ENCODE results near the gene PRR7.

PRR7 gene

DNA sequence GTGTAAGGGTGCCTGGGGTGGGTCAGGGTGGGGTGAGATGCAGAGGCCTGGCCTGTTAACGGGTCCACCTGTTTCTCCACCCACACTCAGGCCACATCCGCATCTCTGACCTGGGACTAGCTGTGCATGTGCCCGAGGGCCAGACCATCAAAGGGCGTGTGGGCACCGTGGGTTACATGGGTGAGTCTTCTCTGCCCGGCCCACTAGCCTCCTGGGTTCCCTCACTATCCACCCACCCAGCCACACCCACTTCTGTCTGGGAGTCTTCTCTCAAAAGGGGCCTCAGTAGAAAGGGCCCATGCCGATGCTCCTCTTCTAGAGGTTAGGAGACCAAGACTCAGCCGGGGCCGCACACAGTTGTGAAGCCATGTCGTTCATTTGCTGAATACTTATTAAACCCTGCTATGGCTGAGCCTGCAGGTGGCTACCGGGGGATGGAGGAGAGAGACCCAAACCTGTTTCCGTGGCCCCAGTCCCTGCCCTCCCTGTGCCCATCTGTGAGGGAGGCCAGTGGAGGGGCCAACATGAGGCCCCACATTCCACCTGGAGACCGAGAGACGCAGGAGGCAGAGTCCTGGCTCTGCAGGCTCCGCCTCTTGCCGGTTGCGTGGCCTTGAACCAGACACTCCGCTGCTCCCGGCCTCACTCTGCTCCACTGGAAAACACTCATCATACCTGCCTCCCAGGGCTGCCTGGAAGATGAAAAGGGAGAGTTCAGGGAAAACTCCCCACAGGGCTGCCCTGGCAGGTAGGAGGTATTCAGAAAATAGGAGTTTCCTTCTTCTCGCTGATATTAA, 11.5 kb upstream of the PRR7 start:
- DNase-seq (ENCODE audit: extremely low read depth in 1 of 2, low read depth in 1 of 2) = no peak

DNA sequence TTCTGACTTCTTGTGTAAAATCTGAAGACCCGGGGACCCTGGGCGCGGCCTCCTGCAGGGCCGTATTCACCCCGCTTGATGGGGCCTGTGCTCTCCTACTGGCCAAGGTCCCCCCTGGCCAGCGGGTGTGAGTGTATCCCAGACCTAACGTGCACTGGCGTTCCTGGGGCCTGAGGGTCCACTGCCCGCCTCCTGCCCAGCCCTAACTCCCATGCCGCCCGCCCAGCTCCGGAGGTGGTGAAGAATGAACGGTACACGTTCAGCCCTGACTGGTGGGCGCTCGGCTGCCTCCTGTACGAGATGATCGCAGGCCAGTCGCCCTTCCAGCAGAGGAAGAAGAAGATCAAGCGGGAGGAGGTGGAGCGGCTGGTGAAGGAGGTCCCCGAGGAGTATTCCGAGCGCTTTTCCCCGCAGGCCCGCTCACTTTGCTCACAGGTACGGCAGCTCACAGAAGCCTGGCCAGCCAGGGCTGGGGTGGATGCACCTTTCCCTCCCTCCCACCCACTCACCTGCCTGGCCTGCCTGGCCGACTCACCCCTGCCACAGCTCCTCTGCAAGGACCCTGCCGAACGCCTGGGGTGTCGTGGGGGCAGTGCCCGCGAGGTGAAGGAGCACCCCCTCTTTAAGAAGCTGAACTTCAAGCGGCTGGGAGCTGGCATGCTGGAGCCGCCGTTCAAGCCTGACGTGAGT, 10.6 kb upstream of the PRR7 start:
- DNase-seq (ENCODE audit: extremely low read depth in 1 of 2, low read depth in 1 of 2) = no peak

DNA sequence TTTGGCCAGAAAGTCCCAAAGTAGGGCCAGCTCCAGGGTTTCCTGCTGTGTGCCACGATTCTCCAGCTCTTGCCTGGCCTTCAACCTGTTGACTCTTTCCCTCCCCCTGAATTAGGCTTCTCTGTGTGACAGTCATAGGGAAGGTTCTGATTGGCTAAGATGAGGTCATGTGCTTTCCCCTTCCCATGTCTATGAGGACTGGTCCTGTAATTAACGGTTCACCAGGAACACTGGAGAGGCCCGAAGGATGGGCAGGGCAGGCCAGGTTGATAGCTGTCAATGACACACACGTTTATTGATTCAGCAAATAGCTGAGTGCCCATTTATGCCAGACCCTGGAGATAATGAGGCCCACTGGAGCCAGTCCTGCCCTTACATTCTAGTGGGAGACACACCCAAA, 9.0 kb upstream of the PRR7 start:
- no peak for DNase-seq (ENCODE audit: extremely low read depth in 1 of 2, low read depth in 1 of 2)

DNA sequence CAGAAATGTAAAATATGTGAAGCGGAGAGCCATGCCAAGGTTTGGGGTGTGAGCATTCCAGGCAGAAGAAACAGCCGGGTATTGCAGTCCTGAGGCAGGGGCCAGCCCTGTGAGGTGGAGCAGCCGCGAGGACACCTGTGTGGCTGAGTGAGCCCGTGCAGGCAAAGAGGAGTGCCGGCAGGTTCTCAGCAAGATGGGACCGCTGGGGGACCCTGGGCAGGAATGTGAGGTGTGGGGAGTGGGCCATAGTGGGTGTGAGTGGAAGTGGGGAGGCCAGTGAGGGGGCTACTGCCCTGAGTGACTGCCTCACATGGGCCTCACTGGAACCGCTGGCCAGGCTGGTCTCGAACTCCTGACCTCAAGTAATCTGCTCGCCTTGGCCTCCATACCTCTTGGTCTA, 8.1 kb upstream of the PRR7 start:
- no peak for DNase-seq (ENCODE audit: extremely low read depth in 1 of 2, low read depth in 1 of 2)

- no peak for DNase-seq (ENCODE audit: extremely low read depth in 1 of 2, low read depth in 1 of 2)
Observed at GRCh38 chr5:177439518-177440053, 7.0 kb upstream of the PRR7 start.

DNA sequence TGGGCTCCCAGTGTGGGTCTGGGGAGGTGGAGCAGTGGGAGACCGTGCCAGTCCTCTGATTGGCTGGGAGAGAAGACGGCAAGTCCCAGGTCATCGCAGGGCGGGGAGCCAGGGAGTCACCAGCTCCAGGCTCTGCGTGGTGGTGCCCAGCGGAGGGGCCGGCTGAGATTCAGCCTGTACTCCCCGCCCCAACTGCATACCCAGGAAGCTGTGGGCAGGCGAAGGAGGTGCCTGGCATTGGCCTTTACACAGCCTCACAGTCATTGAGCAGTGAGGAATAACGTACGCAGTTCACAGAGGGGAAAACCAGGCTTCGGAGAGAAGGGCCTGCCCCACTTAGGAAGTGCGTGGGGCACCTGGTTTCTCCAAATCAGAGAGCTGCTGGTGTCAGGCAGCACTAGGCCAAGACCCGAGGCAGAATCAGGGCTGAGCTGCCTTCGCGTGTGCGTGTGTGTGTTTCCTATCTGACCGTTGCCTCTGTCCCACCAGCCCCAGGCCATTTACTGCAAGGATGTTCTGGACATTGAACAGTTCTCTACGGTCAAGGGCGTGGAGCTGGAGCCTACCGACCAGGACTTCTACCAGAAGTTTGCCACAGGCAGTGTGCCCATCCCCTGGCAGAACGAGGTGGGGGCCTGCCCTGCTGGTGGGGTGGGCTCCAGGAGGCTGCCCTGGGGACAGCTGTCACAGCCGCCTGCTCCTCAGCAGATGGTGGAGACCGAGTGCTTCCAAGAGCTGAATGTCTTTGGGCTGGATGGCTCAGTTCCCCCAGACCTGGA, 6.2 kb upstream of the PRR7 start:
- DNase-seq (ENCODE audit: extremely low read depth in 1 of 2, low read depth in 1 of 2) = no peak

- DNase-seq (ENCODE audit: extremely low read depth in 1 of 2, low read depth in 1 of 2) = no peak
Observed at GRCh38 chr5:177440990-177441780, 5.4 kb upstream of the PRR7 start.

DNA sequence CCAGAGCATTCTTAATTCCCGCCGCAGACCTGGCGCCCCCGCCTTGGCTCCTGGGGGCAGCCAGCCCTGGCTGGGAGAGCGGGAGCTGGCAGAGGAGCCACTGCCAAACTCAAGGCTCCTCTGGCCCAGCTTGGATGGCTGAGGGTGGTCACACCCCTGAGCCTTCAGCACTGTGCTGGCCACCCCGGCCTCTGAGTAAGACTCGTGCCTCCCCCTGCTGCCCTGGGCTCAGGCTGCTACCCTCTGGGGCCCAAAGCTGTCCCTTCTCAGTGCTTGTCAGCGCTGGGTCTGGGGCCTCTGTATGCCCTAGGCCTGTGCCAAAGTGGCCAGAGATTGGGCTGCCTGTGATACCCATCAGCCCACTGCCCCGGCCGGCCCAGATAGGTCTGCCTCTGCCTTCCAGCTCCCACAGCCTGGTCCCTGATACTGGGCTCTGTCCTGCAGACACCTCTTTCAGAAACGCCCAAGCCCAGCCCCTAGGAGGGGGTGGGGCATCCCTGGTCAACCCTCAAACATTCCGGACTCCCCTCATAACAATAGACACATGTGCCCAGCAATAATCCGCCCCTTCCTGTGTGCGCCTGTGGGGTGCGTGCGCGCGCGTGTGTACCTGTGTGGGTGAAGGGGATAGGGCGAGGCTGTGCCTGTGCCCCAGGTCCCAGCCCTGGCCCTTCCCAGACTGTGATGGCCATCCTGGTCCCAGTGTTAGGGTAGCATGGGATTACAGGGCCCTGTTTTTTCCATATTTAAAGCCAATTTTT, 4.4 kb upstream of the PRR7 start:
- DNase-seq (ENCODE audit: extremely low read depth in 1 of 2, low read depth in 1 of 2) = no peak

DNA sequence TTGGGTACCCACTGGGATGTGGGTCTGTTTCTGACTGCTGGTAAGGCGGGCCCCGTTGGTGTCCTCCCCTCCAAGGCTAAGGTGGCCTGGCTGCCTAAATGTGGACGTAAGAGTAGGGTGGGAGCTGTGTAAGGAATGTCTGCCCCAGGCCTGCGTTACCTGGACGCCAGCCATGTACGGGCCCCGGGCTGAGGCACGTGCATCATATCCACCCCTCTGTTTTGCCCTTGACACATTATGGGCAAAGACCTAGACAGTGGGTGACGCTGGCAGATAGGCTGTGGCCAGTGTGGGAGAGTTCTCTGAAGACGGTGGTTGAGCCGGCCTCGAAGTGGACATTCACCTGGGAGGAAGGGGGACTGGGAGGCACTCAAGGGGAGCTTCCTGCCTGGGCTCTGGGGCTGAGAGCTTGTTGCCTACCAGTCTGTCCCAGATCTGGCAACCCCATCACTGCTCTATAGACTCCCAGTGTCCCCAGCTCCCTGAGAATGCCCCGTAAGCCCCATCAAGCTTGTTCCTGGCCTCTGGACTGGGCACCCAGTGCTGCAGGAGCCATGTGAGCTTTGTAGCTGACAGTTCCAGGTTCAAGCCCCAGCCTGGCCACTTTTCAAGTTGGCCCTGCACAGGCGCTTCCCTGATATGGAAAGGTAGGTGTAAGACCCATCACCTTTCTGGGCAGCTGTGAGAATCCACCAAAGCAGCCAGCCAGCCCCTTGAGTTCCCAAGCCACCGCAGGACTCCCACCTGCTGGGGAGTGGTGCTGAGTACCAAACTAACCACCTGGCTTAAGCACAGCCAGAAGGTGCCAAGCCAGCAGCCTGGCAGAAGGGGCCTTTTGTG, 3.2 kb upstream of the PRR7 start:
- DNase-seq (ENCODE audit: extremely low read depth in 1 of 2, low read depth in 1 of 2) = no peak

GRCh38 chr5:177444106-177445051, 2.2 kb upstream of the PRR7 start:
- no peak for DNase-seq (ENCODE audit: extremely low read depth in 1 of 2, low read depth in 1 of 2)

- no peak for DNase-seq (ENCODE audit: extremely low read depth in 1 of 2, low read depth in 1 of 2)
Observed at GRCh38 chr5:177445052-177445916, 1.3 kb upstream of the PRR7 start.

DNA sequence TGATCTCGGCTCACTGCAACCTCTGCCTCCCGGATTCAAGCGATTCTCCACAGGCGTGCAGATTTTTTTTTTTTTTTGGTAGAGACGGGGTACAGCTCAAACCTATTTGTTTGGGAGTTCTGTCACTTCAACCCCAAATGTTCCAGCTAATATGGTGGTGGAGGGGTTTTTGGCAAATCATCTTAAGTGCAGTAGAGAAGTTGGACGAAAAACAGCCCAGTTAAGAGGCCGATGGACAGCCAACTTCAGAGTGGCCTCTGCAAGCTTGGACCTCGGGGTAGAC, 756 bp upstream of the PRR7 start:
- DNase-seq (ENCODE audit: extremely low read depth in 1 of 2, low read depth in 1 of 2) = no peak

DNA sequence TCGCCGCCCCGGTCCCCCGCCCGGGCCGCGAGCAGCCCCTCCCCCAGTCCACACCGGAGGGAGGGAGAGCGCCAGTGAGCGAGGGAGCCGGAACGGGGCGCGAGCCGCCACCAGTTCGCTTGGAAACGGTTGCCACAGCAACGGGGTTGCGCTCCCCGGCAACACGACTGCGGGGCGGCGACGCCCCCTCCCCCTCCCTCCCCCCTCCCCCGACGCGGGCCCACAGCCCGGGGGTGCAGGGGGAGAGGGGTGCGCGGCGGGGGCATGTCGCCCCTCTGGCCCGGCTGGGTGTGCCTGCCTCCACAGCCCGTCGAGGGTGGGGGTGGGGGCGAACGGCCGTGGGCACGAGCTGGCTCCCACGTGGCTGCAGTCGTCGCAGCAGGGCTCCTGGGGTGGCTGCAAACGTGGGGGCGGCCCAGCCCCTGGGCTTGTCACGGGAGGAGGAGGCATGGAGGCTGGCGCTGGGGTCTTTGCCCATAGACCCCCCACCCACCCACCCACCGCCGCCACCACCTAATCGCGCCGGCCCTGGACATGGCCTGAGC, 524 bp downstream of the PRR7 start:
- peak in 1 of 2 donors; percentile 54 for DNase-seq (ENCODE audit: extremely low read depth in 1 of 2, low read depth in 1 of 2)

- no peak for DNase-seq (ENCODE audit: extremely low read depth in 1 of 2, low read depth in 1 of 2)
Observed at GRCh38 chr5:177447611-177448243, 1.1 kb downstream of the PRR7 start.

GRCh38 chr5:177448244-177448950, 1.8 kb downstream of the PRR7 start:
- DNase-seq (ENCODE audit: extremely low read depth in 1 of 2, low read depth in 1 of 2) = no peak

All from activated CD8-positive, alpha-beta memory T cell treated with anti-CD3 and anti-CD28 coated beads for 1 hour (primary cell).